K562 (cell line): ENCODE measurements around the gene RARRES2. TPM values are rescaled to one million over a fixed set of nuclear protein-coding genes. Genes with fewer than 3 reads are reported as not detected.
A peak's percentile ranks its signal among the peaks of the same experiment; 100 is the strongest.

Experiments
- HINFP ChIP-seq: fragments of 450-650 bp; conservative IDR thresholded peaks from 2 replicates; pipeline ENCODE4 v1.6.1; 2016; ENCODE audit warnings: missing genetic modification characterization, low read depth, mild to moderate bottlenecking, control low read depth, missing compliant biosample characterization
- HNRNPH1 ChIP-seq: fragments of 200-400 bp; formaldehyde crosslinking; optimal IDR thresholded peaks from 2 replicates; pipeline ENCODE3; 2017; ENCODE audit warnings: low read depth, mild to moderate bottlenecking, low read length, moderate library complexity
- MBD2 ChIP-seq: sonication (generic); IDR thresholded peaks from 2 replicates; pipeline ENCODE4 v1.6.1; 2016; ENCODE audit warnings: low read depth, borderline replicate concordance
- NBN ChIP-seq: fragments of 450-650 bp; IDR thresholded peaks from 2 replicates; pipeline ENCODE4 v1.6.1; 2016; ENCODE audit warnings: low read depth, mild to moderate bottlenecking
- NCOA2 ChIP-seq, 2 experiments: fragments of 450-650 bp; IDR thresholded peaks; 2 replicates each; pipeline ENCODE4 v1.6.1; 2018; ENCODE audit warnings: mild to moderate bottlenecking in 2 of 2, moderate library complexity in 1 of 2; ENCODE audit not compliant: partially characterized antibody in 2 of 2
- NFE2L1 ChIP-seq: fragments of 450-650 bp; IDR thresholded peaks from 2 replicates; pipeline ENCODE4 v1.6.1; 2016; ENCODE audit warnings: missing genetic modification characterization, low read depth, mild to moderate bottlenecking, missing compliant biosample characterization, moderate library complexity, borderline replicate concordance
- NFIX ChIP-seq: fragments of 250-450 bp; sonication (Bioruptor Pico); IDR thresholded peaks from 2 replicates; pipeline ENCODE4 v1.4.0; 2020; ENCODE audit warnings: low read depth, mild to moderate bottlenecking, moderate library complexity
- NR2C2 ChIP-seq, 2 experiments: fragments of 200-800 bp in 1 of 2; sonication (Bioruptor generic) in 1 of 2; sonication (generic) in 1 of 2; formaldehyde crosslinking in 1 of 2; IDR thresholded peaks; 2 replicates each; pipeline versions ENCODE4 v1.6.1 to v1.8.0; 2016 to 2022; ENCODE audit warnings: mild to moderate bottlenecking in 1 of 2, missing compliant biosample characterization in 1 of 2, missing genetic modification characterization in 1 of 2, missing genetic modification reagents in 1 of 2
- POLR2B ChIP-seq: fragments of 450-650 bp; IDR thresholded peaks from 2 replicates; pipeline ENCODE4 v1.6.1; 2018; ENCODE audit warnings: low read depth; ENCODE audit not compliant: partially characterized antibody
- POLR2G ChIP-seq: fragments of 200-400 bp; formaldehyde crosslinking; IDR thresholded peaks from 2 replicates; pipeline ENCODE4 v1.6.1; 2017; ENCODE audit warnings: low read depth, mild to moderate bottlenecking, antibody characterized with exemption, low read length, moderate library complexity
- POLR3G ChIP-seq: IDR thresholded peaks from 2 replicates; pipeline ENCODE4 v1.6.1; 2011; ENCODE audit not compliant: insufficient read length, insufficient replicate concordance; ENCODE audit errors: extremely low read depth
- RERE ChIP-seq: sonication (generic); formaldehyde crosslinking; IDR thresholded peaks from 2 replicates; pipeline ENCODE4 v1.8.0; 2023; ENCODE audit warnings: missing genetic modification reagents, mild to moderate bottlenecking, borderline replicate concordance
- SUPT5H ChIP-seq: fragments of 450-650 bp; IDR thresholded peaks from 2 replicates; pipeline ENCODE4 v1.6.1; 2016
- TAF9B ChIP-seq: fragments of 450-650 bp; IDR thresholded peaks from 2 replicates; pipeline ENCODE4 v1.6.1; 2018; ENCODE audit warnings: mild to moderate bottlenecking; ENCODE audit not compliant: partially characterized antibody
- THRB ChIP-seq: fragments of 450-650 bp; formaldehyde crosslinking; conservative IDR thresholded peaks from 2 replicates; pipeline ENCODE4 v1.4.0; 2022; ENCODE audit warnings: mild to moderate bottlenecking, missing genetic modification characterization
- XRCC5 ChIP-seq: fragments of 200-400 bp; formaldehyde crosslinking; IDR thresholded peaks from 2 replicates; pipeline ENCODE4 v1.6.1; 2017; ENCODE audit warnings: low read depth, mild to moderate bottlenecking, low read length
- ZNF507 ChIP-seq: conservative IDR thresholded peaks from 2 replicates; pipeline ENCODE4 v1.6.1; 2017; ENCODE audit warnings: missing genetic modification characterization, missing compliant biosample characterization
- polyA plus RNA-seq, 8 experiments: library from polyadenylated mRNA; depleted of rRNA in 4 of 8; stranded (reverse) in 5 of 8; unstranded in 3 of 8; fragments of >200 nt; fragmentation: Nextera tagmentation in 2 of 8; fragmentation: Illumina TruSeq in 1 of 8; extraction: Ambion mirVana in 2 of 8; extraction: Trizol in 1 of 8; gene quantifications; 2 replicates each; pipeline versions ENCODE4 v1.2.1 to v1.2.3, GENCODE V29; 2011 to 2014; ENCODE audit warnings: inconsistent platforms in 1 of 8, missing spikeins in 1 of 8
- total RNA-seq, 7 experiments: library from RNA; depleted of rRNA in 6 of 7; stranded (reverse); fragments of >200 nt in 6 of 7; fragmentation: Illumina TruSeq in 2 of 7; extraction: Trizol in 2 of 7; gene quantifications; 2 replicates each; pipeline versions ENCODE4 v1.2.1 to v1.2.3, GENCODE V29; 2011 to 2021; ENCODE audit warnings: low replicate concordance in 1 of 7

The RARRES2 gene
- total and polyA plus RNA-seq, 9 of the 15 experiments (the other 6 are each of a cell fraction or from before 2014, with no cell fraction given) = 0.11 to 1.7 (median 0.23) TPM; not detected in 6

GRCh38 chr7:150368096-150368883, 26.9 kb upstream of the RARRES2 start, which contains the start of gene REPIN1 (continued):
- TF ChIP-seq ZNF507 (tag) (no peak), TAF9B (no peak), NFE2L1 (tag) (no peak), MBD2 (no peak; the same call in 1 of the 2 replicates), NCOA2 (IDR thresholded peaks at IDR 0.05; ENCODE audit: partially characterized antibody in 2 of 2) (no peak), POLR2B (no peak), SUPT5H (peak; percentile 49; the same call in 1 of the 2 replicates), HINFP (no peak), POLR2G (peak; percentile 97), RERE (no peak; the same call in none of the 2 replicates), HNRNPH1 (no peak), THRB (no peak), NR2C2 (CRISPR knock-in tag; IDR thresholded peaks at IDR 0.05) (no peak), NR2C2 (tag; IDR thresholded peaks at IDR 0.05) (peak; percentile 79), POLR3G (no peak), XRCC5 (peak; percentile 66; the same call in 1 of the 2 replicates), NBN (peak; percentile 29), NFIX (CRISPR knock-in tag) (peak; percentile 35)
